HEK293T (cell line): ENCODE results near the gene TNFRSF8.

Experiments used
- BHLHE40 ChIP-seq: fragments of 450-650 bp; IDR thresholded peaks from 2 replicates; pipeline ENCODE4 v1.6.1; 2016; ENCODE audit warnings: mild to moderate bottlenecking, moderate library complexity, borderline replicate concordance
- FOXM1 ChIP-seq: fragments of 450-650 bp; IDR thresholded peaks from 2 replicates; pipeline ENCODE4 v1.6.1; 2017; ENCODE audit warnings: mild to moderate bottlenecking, borderline replicate concordance
- SP1 ChIP-seq: fragments of 450-650 bp; IDR thresholded peaks from 2 replicates; pipeline ENCODE4 v1.6.1; 2017
- SUZ12 ChIP-seq: fragments of 450-650 bp; IDR thresholded peaks from 2 replicates; pipeline ENCODE4 v1.6.1; 2016; ENCODE audit warnings: mild to moderate bottlenecking
- TARDBP ChIP-seq: fragments of 450-650 bp; IDR thresholded peaks from 2 replicates; pipeline ENCODE4 v1.6.1; 2016
- ZNF384 ChIP-seq: fragments of 450-650 bp; IDR thresholded peaks from 2 replicates; pipeline ENCODE4 v1.6.1; 2016

- TF ChIP-seq TARDBP = no peak
- TF ChIP-seq FOXM1 = no peak
- no peak for TF ChIP-seq SP1
- no peak for TF ChIP-seq SUZ12
- no peak for TF ChIP-seq ZNF384
- no peak for TF ChIP-seq BHLHE40
These were observed 46.8 kb downstream of the TNFRSF8 start for GRCh38 chr1:12109901-12110300.
